TTC549 (cell line): Measurements from ENCODE around the gene GNAI1.

ENCODE experiments used
- FAIRE-seq: peaks from 2 replicates; lab custom pipeline; 2012; peaks lifted over from hg19 to GRCh38; lab: Jason Lieb, UNC

GNAI1 gene

GRCh38 chr7:80134536-80135308, at the start of gene GNAI1:
Gene GNAI1, plus strand, starts transcription at chr7:80134831. Its CDS starts 330 bp downstream, at chr7:80135161.
- no peak for FAIRE-seq

- FAIRE-seq = no peak
Observed at GRCh38 chr7:80087051-80087770, 47.4 kb upstream of the GNAI1 start.

DNA sequence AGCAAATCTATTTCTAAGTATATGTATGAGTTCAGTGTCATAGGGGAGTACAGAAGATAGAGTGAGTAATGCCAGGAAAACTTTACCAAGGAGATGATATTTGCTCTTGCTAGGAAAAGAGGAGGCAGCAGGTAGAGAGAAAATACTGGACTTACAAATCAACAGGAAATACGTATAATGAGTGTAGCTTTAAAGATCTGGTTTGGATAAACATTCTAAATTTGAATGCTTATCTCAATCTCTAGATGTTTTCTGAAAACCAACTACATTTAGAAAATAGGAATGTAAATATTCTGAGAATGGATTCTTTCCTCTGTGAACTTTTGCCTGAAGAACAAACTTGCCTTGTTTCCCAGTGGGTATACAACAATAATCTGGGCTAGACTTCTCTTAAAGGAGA, 46.9 kb upstream of the GNAI1 start:
- FAIRE-seq = no peak

DNA sequence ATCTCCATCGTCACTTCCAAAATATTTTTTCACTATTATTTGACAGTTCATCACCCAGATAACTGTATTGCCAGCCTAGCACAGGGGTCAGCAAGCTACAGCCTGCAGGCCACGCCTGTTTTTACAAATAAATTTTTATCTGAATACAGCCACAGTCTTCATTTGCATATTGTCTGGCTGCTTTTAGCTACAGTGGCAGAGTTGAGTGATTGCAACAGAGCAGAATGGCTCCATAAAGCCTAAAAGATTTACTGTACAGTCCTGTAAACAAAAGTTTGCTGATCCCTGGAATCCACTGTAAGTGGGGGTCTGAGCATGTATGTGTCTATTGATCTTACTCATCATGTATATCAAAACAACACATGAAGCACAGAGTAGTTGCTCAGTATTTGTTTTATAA, 45.9 kb upstream of the GNAI1 start:
- no peak for FAIRE-seq

DNA sequence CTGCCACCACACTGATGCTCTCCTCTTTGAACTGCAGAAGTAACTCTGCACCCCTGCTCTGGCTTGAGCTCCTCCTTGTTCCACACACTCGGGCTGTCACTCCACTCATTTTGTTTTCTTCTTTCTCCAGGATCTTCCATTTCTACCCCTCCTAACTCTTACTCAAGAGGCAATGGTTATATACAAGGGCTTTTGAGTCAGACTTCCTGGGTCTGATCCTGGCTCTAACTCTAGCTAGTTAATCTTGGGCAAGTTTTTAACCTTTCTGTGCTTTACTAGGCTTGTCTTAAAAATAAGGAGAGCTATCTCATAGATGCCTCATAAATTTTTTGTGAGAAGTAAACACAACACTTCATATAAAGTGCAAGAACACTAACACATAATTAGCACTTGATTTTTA, 45.3 kb upstream of the GNAI1 start:
- no peak for FAIRE-seq

GRCh38 chr7:80093349-80093748, 41.3 kb upstream of the GNAI1 start:
- FAIRE-seq = no peak

DNA sequence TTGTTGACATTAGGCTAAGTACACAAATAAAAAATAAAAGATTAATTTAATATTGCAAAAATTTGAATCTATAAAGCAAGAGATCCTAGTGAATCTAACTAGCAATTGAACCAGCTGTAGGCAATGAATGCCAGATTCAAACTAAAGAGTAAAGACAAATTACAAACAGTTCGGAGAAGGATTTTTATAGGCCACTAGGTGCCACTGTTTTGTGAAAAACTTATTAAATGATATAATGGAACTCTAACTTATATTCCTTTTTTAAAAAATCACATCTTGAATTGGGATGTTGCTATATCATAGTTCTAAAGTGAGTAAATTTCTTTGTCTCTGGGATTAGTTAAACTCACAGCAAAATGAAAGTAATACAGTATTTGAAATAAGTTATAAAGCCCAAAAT, 39.1 kb upstream of the GNAI1 start:
- FAIRE-seq = peak; percentile 81

GRCh38 chr7:80097756-80098155, 36.9 kb upstream of the GNAI1 start:
- no peak for FAIRE-seq

DNA sequence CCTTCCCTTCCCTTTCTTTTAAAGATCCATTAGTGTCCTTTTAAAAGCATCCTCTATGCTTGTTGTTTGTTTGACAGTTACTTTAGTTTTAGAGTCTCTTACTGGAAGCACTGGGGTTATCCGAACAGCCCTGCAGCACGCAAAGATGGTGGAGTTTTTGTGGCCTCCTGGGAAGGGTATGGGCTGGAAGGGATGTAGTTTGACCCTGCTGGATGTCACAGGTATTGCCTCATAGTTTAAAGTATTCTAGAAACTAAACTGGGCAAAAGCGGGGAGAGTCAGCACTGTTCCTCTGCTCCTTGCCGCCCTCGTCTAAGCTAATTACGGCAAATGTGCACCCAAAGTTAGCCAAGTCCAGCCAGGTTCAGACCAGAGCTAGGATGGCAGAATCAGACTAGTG, 35.8 kb upstream of the GNAI1 start:
- FAIRE-seq = no peak

DNA sequence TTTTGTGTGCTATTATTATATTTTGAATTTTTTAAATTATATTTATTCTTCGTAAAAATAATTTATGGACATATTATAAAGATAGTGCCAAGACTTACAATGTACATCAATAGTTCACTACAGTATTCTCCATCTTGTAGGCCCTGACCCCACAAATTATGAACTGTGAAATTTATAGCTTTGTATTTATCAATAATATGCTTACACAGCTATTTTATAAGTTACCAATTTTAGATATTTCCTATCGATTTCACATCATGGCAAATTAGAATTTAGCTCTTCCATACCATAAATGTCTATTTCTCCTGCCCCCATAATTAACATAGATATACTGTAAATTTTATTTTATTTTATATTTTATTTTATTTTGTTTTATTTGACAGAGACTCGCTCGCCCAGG, 34.4 kb upstream of the GNAI1 start:
- FAIRE-seq = no peak

DNA sequence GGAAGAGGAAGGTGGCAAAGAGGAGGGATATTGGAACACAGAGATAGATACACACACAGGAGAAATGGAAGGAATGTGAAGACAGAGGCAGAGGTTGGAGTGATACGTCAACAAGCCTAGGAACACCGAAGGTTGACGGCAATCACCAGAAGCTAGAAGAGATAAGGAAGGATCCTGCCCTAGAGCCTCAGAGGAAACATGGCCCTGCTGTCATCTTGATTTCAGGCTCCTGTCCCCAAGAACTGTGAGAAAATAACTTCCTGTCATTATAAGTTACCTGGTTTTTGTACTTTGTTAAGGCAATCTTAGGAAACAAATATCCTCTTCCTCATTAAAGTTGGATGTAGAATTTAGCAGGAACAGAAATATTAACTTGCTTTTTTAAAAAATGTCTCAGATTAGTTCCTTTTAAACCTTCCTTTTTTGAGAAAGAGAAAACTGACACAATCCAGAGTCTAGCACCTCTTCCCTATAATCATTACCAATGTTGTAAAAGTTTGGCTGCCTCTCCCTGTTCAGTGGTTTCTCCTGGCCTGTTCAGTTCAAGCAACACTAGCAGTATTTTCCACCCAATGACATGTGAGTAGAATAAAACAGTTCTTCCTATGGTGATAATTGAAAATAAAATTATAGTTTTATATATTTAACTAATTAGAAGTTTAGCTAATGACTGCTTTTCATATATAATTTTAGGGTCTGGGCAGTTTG, 28.8 kb upstream of the GNAI1 start:
- FAIRE-seq = no peak

- no peak for FAIRE-seq
Observed at GRCh38 chr7:80106498-80107113, 28.0 kb upstream of the GNAI1 start.

GRCh38 chr7:80107278-80107677, 27.4 kb upstream of the GNAI1 start:
- FAIRE-seq = no peak

DNA sequence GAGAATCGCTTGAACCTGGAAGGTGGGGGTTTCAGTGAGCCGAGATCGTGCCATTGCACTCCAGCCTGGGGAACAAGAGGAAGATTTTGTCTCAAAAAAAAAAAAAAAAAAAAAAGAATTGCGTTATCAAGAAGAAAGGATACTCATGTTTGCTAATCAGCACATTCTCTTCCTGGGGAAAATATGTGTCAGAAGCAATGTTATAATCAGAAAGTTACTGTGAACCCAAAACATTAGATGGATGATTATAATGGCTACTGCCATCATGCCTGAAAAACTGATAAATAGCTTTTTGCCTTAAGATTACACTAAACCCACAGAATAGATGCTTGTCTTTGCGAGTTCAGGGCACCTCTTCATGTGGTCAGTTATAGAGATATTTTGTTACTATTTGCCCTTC, 24.3 kb upstream of the GNAI1 start:
- no peak for FAIRE-seq

DNA sequence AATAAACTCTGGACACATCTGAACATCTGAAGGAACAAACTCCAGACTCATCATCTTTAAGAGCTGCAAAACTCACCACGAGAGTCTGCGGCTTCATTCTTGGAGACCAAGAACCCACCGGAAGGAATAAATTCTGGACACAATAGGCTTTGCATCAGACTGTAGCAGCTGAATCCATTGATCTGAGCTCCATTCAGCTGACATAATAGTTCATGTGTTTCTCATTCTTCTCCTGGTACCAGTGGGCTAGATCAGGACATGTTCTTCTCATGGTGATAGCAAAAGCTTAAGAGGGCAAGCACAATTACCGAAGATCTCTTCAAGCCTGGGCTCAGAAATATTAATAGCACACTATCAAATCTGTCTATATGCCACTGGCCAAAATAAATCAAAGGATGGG, 20.5 kb upstream of the GNAI1 start:
- FAIRE-seq = no peak

GRCh38 chr7:80124526-80125264, 9.9 kb upstream of the GNAI1 start:
- FAIRE-seq = no peak

DNA sequence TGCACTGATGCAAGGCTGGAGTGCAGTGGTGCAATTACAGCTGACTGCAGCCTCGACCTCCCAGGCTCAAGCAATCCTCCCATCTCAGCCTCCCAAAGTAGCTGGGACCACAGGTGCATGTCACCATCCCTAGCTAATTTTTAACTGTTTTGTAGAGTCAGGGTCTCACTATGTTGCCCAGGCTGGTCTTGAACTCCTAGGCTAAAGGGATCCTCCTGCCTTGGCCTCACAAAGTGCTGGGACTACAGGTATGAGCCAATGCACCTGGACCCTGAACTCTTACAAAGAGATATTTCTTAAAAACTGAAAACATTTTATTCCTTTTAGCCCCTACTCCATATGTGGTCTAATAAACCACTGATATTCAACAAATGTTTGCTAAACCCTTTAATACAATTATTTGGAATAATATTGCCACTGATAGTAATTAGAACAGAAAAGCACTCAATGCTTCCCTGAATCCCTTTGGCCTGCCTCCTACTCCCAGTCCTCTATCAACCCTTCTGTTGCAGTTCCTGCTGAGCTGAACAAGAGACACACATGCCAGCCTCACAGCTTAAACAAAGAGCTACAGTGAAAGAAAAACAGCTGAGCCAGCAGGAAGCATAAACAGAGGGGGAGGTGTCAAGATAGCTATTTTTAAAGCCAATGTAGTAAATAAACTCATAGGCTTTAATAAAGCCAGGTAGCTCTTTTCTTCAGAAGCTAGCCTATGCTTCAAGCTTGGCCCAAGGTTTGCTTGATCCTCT, 7.0 kb upstream of the GNAI1 start:
- FAIRE-seq = no peak

- no peak for FAIRE-seq
Observed at GRCh38 chr7:80128918-80129317, 5.7 kb upstream of the GNAI1 start.

DNA sequence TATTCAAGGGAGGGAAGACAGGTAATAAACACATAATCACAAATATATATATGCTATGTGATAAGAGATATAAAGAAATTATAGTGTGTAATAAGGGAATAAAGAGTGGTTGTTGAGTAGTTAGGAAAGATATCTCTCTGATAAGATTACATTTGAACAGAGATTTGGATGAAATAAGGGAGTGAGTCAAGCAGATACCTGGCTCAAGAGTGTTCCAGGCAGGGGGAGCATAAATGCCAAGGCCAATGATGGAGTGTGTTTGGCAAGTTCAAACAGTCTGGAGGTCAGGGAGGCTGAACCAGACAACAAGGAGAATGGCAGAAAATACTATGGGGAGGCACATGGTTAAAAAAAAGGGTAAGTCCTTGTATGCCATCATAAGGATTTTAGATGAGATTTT, 4.8 kb upstream of the GNAI1 start:
- no peak for FAIRE-seq

GRCh38 chr7:80131675-80132435, 2.8 kb upstream of the GNAI1 start:
- no peak for FAIRE-seq

DNA sequence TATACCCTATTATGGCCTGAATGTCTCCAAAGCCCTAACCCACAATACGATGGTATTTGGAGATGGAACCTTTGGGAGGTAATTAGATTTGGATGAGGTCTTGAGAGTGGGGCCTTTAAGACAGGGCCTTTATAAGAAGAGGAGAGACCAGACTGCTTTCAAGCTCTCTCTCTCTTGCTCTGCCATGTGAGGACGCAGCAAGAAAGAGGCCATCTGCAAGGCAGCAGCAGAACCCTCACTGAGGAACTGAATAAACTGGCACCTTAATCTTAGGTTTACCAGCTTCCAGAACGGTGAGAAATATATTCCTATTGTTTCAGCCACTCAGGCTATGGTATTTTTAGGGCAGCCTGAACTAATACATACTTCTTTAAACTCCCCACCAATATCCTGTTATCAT, 2.0 kb upstream of the GNAI1 start:
- FAIRE-seq = no peak
